ENCODE results near the gene CSMD2. TPM values are rescaled to one million over a fixed set of nuclear protein-coding genes. Genes with fewer than 3 reads are reported as not detected.

CSMD2 gene
- total RNA-seq, 1 experiment from 2014 or later: 13.2 TPM

- peak; percentile 14; the same call in 1 of the 2 replicates for TF ChIP-seq USF1 (CRISPR knock-in tag; IDR thresholded peaks at IDR 0.05)
- TF ChIP-seq, protein P1, sequence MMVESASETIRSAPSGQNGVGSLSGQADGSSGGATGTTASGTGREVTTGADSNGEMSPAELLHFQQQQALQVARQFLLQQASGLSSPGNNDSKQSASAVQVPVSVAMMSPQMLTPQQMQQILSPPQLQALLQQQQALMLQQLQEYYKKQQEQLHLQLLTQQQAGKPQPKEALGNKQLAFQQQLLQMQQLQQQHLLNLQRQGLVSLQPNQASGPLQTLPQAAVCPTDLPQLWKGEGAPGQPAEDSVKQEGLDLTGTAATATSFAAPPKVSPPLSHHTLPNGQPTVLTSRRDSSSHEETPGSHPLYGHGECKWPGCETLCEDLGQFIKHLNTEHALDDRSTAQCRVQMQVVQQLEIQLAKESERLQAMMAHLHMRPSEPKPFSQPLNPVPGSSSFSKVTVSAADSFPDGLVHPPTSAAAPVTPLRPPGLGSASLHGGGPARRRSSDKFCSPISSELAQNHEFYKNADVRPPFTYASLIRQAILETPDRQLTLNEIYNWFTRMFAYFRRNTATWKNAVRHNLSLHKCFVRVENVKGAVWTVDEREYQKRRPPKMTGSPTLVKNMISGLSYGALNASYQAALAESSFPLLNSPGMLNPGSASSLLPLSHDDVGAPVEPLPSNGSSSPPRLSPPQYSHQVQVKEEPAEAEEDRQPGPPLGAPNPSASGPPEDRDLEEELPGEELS (CRISPR knock-in tag; IDR thresholded peaks at IDR 0.05): peak; percentile 11; the same call in 1 of the 2 replicates
- TF ChIP-seq, protein P2, sequence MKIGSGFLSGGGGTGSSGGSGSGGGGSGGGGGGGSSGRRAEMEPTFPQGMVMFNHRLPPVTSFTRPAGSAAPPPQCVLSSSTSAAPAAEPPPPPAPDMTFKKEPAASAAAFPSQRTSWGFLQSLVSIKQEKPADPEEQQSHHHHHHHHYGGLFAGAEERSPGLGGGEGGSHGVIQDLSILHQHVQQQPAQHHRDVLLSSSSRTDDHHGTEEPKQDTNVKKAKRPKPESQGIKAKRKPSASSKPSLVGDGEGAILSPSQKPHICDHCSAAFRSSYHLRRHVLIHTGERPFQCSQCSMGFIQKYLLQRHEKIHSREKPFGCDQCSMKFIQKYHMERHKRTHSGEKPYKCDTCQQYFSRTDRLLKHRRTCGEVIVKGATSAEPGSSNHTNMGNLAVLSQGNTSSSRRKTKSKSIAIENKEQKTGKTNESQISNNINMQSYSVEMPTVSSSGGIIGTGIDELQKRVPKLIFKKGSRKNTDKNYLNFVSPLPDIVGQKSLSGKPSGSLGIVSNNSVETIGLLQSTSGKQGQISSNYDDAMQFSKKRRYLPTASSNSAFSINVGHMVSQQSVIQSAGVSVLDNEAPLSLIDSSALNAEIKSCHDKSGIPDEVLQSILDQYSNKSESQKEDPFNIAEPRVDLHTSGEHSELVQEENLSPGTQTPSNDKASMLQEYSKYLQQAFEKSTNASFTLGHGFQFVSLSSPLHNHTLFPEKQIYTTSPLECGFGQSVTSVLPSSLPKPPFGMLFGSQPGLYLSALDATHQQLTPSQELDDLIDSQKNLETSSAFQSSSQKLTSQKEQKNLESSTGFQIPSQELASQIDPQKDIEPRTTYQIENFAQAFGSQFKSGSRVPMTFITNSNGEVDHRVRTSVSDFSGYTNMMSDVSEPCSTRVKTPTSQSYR (CRISPR knock-in tag; IDR thresholded peaks at IDR 0.05): peak; percentile 49; the same call in 1 of the 2 replicates
- TF ChIP-seq E2F5 (CRISPR knock-in tag; IDR thresholded peaks at IDR 0.05): 0 out of 2 replicates have a peak, but pooled peaks have one; percentile 45
- no peak for TF ChIP-seq ETV6 (CRISPR knock-in tag; IDR thresholded peaks at IDR 0.05)
Observed at GRCh38 chr1:34166191-34166624, 1.2 kb upstream of the CSMD2 start (continued).

DNA sequence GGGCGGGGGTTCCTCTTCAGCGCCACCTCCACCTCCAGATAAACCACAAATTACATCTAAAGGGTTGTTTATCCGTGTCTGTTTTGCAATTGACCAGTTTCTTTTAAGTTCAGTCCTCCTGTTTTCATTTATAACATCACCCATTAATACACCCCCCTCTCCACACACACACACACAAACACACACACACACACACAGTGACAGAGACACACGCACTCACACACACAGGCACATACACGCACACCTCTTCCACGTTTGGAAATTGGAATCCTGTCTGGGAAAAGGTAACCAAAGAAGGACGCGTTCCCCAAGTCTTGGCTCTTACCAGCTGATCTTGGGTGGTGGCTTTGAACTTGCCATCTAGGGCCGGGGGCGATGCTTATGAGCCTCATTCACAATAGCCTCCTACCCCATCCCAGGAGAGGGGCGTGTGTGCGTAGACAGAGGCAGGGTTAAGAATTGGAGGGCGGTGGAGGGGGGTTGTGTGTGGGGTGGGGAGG, 442 bp upstream of the CSMD2 start:
- H3K27me3 Mint-ChIP-seq (ENCODE audit: low read depth): no peaks in the 10 kb centered on the region; the same call in none of the 2 replicates
- POLR2A ChIA-PET: interaction anchor here (5.0 kb wide), 1 partner anchor 11 kb away, joined by 29 read pairs; the partner anchor contains the start of gene C1orf94

More for the DNA sequence above, 442 bp upstream of the CSMD2 start:
- CTCF ChIA-PET: interaction anchor here (0.7 to 3.5 kb wide), 5 partner anchors 12 to 109 kb away, joined by 3 to 63 read pairs (median 28); partner anchors contain the start of gene C1orf94
- peak overlapping the region; percentile 90 for H3K4me3 Mint-ChIP-seq
- no peaks in the 10 kb centered on the region for H3K9me3 Mint-ChIP-seq
- TF ChIP-seq PRRX2 (CRISPR knock-in tag; IDR thresholded peaks at IDR 0.05): no peak
- TF ChIP-seq SP1 (CRISPR knock-in tag; conservative IDR thresholded peaks at IDR 0.05): no peak
- TF ChIP-seq NR3C1 (CRISPR knock-in tag; conservative IDR thresholded peaks at IDR 0.05; ENCODE audit: low read depth): no peak
- no peak for TF ChIP-seq ETV6 (CRISPR knock-in tag; IDR thresholded peaks at IDR 0.05)
- TF ChIP-seq IRF2 (CRISPR knock-in tag; IDR thresholded peaks at IDR 0.05; ENCODE audit: borderline replicate concordance, low read depth): no peak
- TF ChIP-seq CTCF (IDR thresholded peaks at IDR 0.05): no peak
- TF ChIP-seq FOXP1 (CRISPR knock-in tag; IDR thresholded peaks at IDR 0.05; ENCODE audit: borderline replicate concordance): no peak
- TF ChIP-seq NFATC4 (CRISPR knock-in tag; IDR thresholded peaks at IDR 0.05): no peak
- no peak for TF ChIP-seq E2F4 (CRISPR knock-in tag; IDR thresholded peaks at IDR 0.05; ENCODE audit: borderline replicate concordance, low read depth)
- no peak for TF ChIP-seq ZNF219 (CRISPR knock-in tag; IDR thresholded peaks at IDR 0.05; ENCODE audit: borderline replicate concordance)
- TF ChIP-seq SMAD4 (CRISPR knock-in tag; IDR thresholded peaks at IDR 0.05): no peak
- TF ChIP-seq ZNF232 (CRISPR knock-in tag; IDR thresholded peaks at IDR 0.05): no peak
- TF ChIP-seq IRF1 (CRISPR knock-in tag; IDR thresholded peaks at IDR 0.05): no peak
- 0 out of 2 replicates have a peak, but pooled peaks cover 5% of the 10 kb centered on the region for H3K36me3 Mint-ChIP-seq
- peak; percentile 33 for DNase-seq (ENCODE audit: low spot score)
- ATAC-seq: peak; percentile 0; the same call in 1 of the 2 replicates
- H3K27ac Mint-ChIP-seq: peak overlapping the region; percentile 95
- peaks cover 45% of the 10 kb centered on the region for H3K4me1 Mint-ChIP-seq

All from WTC11 (cell line).